WTC11 (cell line): ENCODE measurements around the gene LOXL1.

ENCODE experiments used
- CREB1 ChIP-seq: sonication (generic); formaldehyde crosslinking; IDR thresholded peaks from 2 replicates; pipeline ENCODE4 v1.8.0; 2023; ENCODE audit warnings: mild to moderate bottlenecking, missing genetic modification reagents
- CREM ChIP-seq: sonication (generic); formaldehyde crosslinking; IDR thresholded peaks from 2 replicates; pipeline ENCODE4 v1.8.1; 2022; ENCODE audit warnings: mild to moderate bottlenecking, missing genetic modification reagents, moderate library complexity
- E2F5 ChIP-seq: sonication (generic); formaldehyde crosslinking; IDR thresholded peaks from 2 replicates; pipeline ENCODE4 v1.8.1; 2022; ENCODE audit warnings: mild to moderate bottlenecking, moderate library complexity, missing genetic modification reagents
- ETV6 ChIP-seq: sonication (generic); formaldehyde crosslinking; IDR thresholded peaks from 2 replicates; pipeline ENCODE4 v1.8.1; 2022; ENCODE audit warnings: mild to moderate bottlenecking, missing genetic modification reagents
- GABPB1 ChIP-seq: sonication (generic); formaldehyde crosslinking; IDR thresholded peaks from 2 replicates; pipeline ENCODE4 v1.8.1; 2023; ENCODE audit warnings: mild to moderate bottlenecking, missing genetic modification reagents
- NFYB ChIP-seq: sonication (generic); formaldehyde crosslinking; conservative IDR thresholded peaks from 2 replicates; pipeline ENCODE4 v1.8.0; 2022; ENCODE audit warnings: low read depth, missing genetic modification reagents
- NR2C2 ChIP-seq: sonication (generic); formaldehyde crosslinking; IDR thresholded peaks from 2 replicates; pipeline ENCODE4 v1.8.0; 2022; ENCODE audit warnings: mild to moderate bottlenecking, missing genetic modification reagents
- SMAD4 ChIP-seq: sonication (generic); formaldehyde crosslinking; IDR thresholded peaks from 2 replicates; pipeline ENCODE4 v1.8.0; 2022; ENCODE audit warnings: mild to moderate bottlenecking, missing genetic modification reagents
- TF ChIP-seq, protein P1 (sequence below): sonication (generic); formaldehyde crosslinking; IDR thresholded peaks from 2 replicates; pipeline ENCODE4 v1.8.1; 2022; ENCODE audit warnings: mild to moderate bottlenecking, missing genetic modification reagents, moderate library complexity, borderline replicate concordance
- TF ChIP-seq, protein P2 (sequence below): fragments of 200-600 bp; IDR thresholded peaks from 2 replicates; pipeline ENCODE4 v1.8.0; 2022; ENCODE audit warnings: antibody characterized with exemption
- TF ChIP-seq, protein P3 (sequence below): sonication (generic); formaldehyde crosslinking; conservative IDR thresholded peaks from 2 replicates; pipeline ENCODE4 v1.8.1; 2022; ENCODE audit warnings: mild to moderate bottlenecking, missing genetic modification reagents
- TF ChIP-seq, protein P4 (sequence below): sonication (generic); formaldehyde crosslinking; IDR thresholded peaks from 2 replicates; pipeline ENCODE4 v1.8.0; 2022; ENCODE audit warnings: mild to moderate bottlenecking, missing genetic modification reagents
- TF ChIP-seq, protein P5 (sequence below): sonication (generic); formaldehyde crosslinking; IDR thresholded peaks from 2 replicates; pipeline ENCODE4 v1.8.1; 2022; ENCODE audit warnings: missing genetic modification reagents, borderline replicate concordance

GRCh38 chr15:73989001-73989798, 62.9 kb downstream of the LOXL1 start:
- TF ChIP-seq CREM (CRISPR knock-in tag) (no peak), SMAD4 (CRISPR knock-in tag) (no peak), ETV6 (CRISPR knock-in tag) (no peak), CREB1 (CRISPR knock-in tag) (no peak), NFYB (CRISPR knock-in tag) (no peak), GABPB1 (CRISPR knock-in tag) (no peak), NR2C2 (CRISPR knock-in tag) (no peak), E2F5 (CRISPR knock-in tag) (no peak)
- TF ChIP-seq, protein P1, sequence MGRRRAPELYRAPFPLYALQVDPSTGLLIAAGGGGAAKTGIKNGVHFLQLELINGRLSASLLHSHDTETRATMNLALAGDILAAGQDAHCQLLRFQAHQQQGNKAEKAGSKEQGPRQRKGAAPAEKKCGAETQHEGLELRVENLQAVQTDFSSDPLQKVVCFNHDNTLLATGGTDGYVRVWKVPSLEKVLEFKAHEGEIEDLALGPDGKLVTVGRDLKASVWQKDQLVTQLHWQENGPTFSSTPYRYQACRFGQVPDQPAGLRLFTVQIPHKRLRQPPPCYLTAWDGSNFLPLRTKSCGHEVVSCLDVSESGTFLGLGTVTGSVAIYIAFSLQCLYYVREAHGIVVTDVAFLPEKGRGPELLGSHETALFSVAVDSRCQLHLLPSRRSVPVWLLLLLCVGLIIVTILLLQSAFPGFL (CRISPR knock-in tag) = no peak
- TF ChIP-seq, protein P2, sequence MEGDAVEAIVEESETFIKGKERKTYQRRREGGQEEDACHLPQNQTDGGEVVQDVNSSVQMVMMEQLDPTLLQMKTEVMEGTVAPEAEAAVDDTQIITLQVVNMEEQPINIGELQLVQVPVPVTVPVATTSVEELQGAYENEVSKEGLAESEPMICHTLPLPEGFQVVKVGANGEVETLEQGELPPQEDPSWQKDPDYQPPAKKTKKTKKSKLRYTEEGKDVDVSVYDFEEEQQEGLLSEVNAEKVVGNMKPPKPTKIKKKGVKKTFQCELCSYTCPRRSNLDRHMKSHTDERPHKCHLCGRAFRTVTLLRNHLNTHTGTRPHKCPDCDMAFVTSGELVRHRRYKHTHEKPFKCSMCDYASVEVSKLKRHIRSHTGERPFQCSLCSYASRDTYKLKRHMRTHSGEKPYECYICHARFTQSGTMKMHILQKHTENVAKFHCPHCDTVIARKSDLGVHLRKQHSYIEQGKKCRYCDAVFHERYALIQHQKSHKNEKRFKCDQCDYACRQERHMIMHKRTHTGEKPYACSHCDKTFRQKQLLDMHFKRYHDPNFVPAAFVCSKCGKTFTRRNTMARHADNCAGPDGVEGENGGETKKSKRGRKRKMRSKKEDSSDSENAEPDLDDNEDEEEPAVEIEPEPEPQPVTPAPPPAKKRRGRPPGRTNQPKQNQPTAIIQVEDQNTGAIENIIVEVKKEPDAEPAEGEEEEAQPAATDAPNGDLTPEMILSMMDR = no peak
- TF ChIP-seq, protein P3, sequence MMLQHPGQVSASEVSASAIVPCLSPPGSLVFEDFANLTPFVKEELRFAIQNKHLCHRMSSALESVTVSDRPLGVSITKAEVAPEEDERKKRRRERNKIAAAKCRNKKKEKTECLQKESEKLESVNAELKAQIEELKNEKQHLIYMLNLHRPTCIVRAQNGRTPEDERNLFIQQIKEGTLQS (CRISPR knock-in tag) = no peak
- TF ChIP-seq, protein P4, sequence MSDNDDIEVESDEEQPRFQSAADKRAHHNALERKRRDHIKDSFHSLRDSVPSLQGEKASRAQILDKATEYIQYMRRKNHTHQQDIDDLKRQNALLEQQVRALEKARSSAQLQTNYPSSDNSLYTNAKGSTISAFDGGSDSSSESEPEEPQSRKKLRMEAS (CRISPR knock-in tag) = no peak
- TF ChIP-seq, protein P5, sequence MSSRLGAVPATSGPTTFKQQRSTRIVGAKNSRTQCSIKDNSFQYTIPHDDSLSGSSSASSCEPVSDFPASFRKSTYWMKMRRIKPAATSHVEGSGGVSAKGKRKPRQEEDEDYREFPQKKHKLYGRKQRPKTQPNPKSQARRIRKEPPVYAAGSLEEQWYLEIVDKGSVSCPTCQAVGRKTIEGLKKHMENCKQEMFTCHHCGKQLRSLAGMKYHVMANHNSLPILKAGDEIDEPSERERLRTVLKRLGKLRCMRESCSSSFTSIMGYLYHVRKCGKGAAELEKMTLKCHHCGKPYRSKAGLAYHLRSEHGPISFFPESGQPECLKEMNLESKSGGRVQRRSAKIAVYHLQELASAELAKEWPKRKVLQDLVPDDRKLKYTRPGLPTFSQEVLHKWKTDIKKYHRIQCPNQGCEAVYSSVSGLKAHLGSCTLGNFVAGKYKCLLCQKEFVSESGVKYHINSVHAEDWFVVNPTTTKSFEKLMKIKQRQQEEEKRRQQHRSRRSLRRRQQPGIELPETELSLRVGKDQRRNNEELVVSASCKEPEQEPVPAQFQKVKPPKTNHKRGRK = no peak
